DOHH2 (cell line): ENCODE results near the gene HUWE1.

Source experiments
- EZH2phosphoT487 ChIP-seq: fragments of 200-600 bp; sonication (generic); IDR thresholded peaks from 2 replicates; pipeline ENCODE4 v1.6.1; 2017; ENCODE audit warnings: borderline replicate concordance, mild to moderate bottlenecking, antibody characterized with exemption, low read length, moderate library complexity, mixed read lengths
- TF ChIP-seq, protein P1 (sequence below): fragments of 200-600 bp; sonication (generic); IDR thresholded peaks from one replicate; pipeline ENCODE4 v1.5.1; 2014; ENCODE audit warnings: antibody characterized with exemption, mild to moderate bottlenecking, low read depth, low read length; ENCODE audit not compliant: poor library complexity, severe bottlenecking

DNA sequence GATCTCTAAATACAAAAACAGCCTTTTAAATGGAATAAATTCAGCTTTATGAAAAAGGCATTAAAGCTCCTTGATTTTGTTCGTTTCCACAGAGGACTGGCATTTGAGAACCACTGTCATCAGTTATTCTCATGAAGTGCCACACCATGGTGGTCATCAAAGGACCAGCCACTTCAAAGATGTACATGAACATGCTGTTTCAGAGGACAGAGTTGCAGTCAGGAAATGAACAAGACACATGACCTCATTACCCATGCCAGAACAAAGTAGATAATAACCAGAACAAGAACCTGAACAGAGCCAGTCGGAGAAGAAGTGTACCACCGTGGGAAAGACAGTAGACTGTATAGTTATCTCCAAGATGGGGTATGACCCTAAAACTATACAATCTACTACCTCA is 129.7 kb downstream of the HUWE1 start:
- TF ChIP-seq, protein P1, sequence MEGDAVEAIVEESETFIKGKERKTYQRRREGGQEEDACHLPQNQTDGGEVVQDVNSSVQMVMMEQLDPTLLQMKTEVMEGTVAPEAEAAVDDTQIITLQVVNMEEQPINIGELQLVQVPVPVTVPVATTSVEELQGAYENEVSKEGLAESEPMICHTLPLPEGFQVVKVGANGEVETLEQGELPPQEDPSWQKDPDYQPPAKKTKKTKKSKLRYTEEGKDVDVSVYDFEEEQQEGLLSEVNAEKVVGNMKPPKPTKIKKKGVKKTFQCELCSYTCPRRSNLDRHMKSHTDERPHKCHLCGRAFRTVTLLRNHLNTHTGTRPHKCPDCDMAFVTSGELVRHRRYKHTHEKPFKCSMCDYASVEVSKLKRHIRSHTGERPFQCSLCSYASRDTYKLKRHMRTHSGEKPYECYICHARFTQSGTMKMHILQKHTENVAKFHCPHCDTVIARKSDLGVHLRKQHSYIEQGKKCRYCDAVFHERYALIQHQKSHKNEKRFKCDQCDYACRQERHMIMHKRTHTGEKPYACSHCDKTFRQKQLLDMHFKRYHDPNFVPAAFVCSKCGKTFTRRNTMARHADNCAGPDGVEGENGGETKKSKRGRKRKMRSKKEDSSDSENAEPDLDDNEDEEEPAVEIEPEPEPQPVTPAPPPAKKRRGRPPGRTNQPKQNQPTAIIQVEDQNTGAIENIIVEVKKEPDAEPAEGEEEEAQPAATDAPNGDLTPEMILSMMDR: no peak
- TF ChIP-seq EZH2phosphoT487: no peak
